ENCODE measurements around the gene MED13L.

DNA sequence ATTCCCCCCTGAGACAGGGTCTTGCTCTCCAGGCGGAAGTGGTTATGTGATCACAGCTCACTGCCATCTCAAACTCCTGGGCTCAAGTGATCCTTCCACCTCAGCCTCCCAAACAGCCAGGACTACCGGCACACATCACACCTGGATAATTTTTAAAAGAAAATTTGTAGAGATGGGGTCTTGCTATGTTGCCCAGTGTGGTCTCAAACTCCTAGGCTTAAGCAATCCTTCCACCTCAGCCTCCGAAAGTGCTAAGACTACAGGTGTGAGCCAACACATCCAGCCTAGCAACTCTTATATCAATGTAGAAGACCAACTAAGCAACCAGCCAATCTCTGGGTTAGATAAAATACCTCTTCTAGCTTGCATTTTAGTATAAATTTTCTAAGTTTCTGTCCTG is 297.2 kb downstream of the MED13L start:
- TF ChIP-seq CTCF (conservative IDR thresholded peaks at IDR 0.05 in 1 of 2, IDR thresholded peaks at IDR 0.05 in 1 of 2; ENCODE audit: low read depth in 1 of 2, low read length in 2 of 2) = no peak
- no peak for TF ChIP-seq EZH2 (IDR thresholded peaks at IDR 0.05; ENCODE audit: low read length, missing control alignments)
